ENCODE data around the gene GAPDHS.

Gene GAPDHS

DNA sequence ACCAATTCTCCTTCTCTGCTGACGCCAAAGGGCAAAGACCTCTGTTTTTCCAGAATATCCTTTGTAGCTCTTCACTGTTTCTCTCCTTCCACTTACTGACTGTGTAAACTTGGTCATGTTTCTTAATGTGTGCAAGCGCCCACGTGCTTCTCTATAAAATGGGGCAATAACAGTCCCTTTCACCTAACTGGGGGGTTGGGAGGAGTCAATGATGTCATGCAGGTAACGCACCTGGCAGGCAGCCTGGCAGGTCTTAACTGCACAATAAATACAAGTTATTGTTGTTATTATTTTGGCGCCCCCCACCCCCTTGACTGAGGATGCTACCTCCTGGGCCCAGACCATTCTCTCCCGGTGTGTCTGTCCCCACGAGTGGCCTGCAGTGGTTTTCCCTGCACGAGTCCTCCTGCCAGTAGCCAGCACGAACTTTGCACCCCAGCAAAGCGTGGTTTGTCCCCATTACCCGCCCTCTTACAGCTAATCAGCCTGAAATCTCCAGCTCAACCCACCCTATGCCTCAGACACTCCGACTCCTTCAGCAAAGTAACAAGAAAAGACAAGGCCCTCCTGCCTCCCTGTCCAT is 10.4 kb upstream of the GAPDHS start:
- DNase-seq (ENCODE audit: low spot score) = no peak
- in situ Hi-C loops (cut with MboI; ENCODE audit: low pct_unique_long_range_greater_than_20kb, low sequenced_read_pairs, unreplicated experiment) = no loop called here
- TF ChIP-seq, protein P1, sequence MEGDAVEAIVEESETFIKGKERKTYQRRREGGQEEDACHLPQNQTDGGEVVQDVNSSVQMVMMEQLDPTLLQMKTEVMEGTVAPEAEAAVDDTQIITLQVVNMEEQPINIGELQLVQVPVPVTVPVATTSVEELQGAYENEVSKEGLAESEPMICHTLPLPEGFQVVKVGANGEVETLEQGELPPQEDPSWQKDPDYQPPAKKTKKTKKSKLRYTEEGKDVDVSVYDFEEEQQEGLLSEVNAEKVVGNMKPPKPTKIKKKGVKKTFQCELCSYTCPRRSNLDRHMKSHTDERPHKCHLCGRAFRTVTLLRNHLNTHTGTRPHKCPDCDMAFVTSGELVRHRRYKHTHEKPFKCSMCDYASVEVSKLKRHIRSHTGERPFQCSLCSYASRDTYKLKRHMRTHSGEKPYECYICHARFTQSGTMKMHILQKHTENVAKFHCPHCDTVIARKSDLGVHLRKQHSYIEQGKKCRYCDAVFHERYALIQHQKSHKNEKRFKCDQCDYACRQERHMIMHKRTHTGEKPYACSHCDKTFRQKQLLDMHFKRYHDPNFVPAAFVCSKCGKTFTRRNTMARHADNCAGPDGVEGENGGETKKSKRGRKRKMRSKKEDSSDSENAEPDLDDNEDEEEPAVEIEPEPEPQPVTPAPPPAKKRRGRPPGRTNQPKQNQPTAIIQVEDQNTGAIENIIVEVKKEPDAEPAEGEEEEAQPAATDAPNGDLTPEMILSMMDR (IDR thresholded peaks at IDR 0.05; ENCODE audit: extremely low read depth, insufficient read depth, missing control alignments) = no peak

DNA sequence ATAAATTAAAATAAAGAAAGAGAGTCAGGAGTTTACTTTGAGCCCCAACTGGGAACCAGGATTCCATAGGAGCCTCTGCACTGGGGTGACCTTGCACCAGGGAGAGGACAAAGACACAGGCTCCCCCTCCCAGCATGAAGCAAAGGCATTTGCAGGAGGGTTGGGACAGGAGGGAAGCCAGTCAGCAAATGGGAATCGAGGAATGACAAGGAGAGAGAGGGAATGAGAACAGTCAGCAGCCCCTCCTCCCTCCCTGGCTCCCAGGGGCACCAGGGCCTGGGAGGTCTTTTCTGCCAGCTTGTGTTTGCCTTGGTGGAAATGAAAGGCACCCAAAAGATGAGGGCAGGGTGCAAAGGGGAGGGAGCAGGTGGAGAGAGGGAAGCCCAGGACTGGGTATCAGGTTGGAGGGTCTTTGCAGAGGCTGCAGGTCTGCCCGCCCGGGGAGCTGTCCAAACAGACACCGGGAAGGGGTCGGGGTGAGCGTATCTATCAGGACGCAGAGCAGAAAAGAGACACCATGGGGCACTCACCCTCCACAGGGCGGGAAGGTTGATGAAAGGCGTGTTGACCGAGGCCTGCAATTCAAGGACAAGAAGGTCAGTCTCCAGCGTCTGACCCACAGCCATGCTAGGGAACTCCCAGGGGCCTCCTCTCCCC is 8.9 kb upstream of the GAPDHS start:
- in situ Hi-C loops (cut with MboI; ENCODE audit: low pct_unique_long_range_greater_than_20kb, low sequenced_read_pairs, unreplicated experiment) = no loop called here
- DNase-seq (ENCODE audit: low spot score) = no peak
- TF ChIP-seq, protein P1 (IDR thresholded peaks at IDR 0.05; ENCODE audit: extremely low read depth, insufficient read depth, missing control alignments) = no peak

- DNase-seq (ENCODE audit: low spot score) = no peak
- in situ Hi-C loops (cut with MboI; ENCODE audit: low pct_unique_long_range_greater_than_20kb, low sequenced_read_pairs, unreplicated experiment) = no loop called here
- TF ChIP-seq, protein P1 (IDR thresholded peaks at IDR 0.05; ENCODE audit: extremely low read depth, insufficient read depth, missing control alignments) = no peak
Measured at GRCh38 chr19:35525873-35526272, 7.4 kb upstream of the GAPDHS start.

GRCh38 chr19:35528218-35529038 is 4.8 kb upstream of the GAPDHS start, which contains the start of gene SBSN:
TSS of gene SBSN (minus strand) at chr19:35528311. CDS start at chr19:35528281, 30 bp downstream.
- TF ChIP-seq, protein P1 (IDR thresholded peaks at IDR 0.05; ENCODE audit: extremely low read depth, insufficient read depth, missing control alignments) = no peak

DNA sequence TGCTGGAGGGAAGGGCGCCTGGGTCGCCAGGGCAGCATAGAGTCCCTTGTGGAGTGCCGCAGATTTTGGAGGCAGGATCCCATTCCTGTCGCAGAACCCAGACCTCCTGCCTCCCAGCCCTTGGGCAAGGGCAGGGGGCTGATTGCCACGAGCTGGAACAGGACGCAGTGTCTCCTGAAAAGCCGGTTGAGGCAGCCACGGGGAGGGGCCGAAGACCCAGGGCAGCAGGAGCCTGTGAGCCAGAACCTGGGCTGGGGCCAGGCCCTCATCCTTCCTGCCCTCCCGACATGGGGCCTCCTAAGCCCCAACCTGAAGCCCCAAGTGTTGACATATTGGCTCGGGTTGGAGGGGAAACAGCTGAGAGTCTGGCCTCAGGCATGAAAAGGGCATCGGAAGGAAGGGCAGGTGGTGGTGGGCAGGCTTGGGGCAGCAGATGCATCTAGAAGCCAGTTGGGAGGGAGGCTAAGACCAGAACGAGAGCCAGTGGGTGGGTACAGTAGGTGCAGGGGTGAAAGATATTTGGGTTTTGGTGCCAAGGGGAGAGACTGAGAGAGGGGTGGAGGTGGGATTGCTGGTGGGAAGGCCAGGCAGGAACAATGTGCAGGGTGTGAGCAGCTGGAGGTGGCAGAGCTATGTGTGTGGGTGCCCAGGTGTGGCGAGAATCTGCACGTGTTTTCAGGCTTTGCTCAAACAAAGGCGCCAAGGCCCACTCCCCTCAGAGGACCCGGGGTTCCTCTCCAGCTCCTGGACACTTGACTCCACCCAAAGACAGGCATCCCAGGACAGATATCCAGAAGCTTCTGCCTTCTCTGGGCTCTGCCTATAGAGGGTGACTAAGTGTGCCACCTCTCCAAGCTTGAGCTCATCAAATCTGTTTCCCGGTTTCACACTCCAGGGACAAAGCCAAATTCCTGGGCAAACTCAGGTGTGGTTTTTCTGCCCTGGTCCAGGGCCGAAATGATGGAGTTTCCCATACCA is 3.7 kb upstream of the GAPDHS start:
- in situ Hi-C loops (cut with MboI; ENCODE audit: low pct_unique_long_range_greater_than_20kb, low sequenced_read_pairs, unreplicated experiment) = no loop called here
- TF ChIP-seq, protein P1 (IDR thresholded peaks at IDR 0.05; ENCODE audit: extremely low read depth, insufficient read depth, missing control alignments) = no peak
- no peak for DNase-seq (ENCODE audit: low spot score)

More at GRCh38 chr19:35528218-35529038, 4.8 kb upstream of the GAPDHS start, which contains the start of gene SBSN:
- DNase-seq (ENCODE audit: low spot score) = no peak
- in situ Hi-C loops (cut with MboI; ENCODE audit: low pct_unique_long_range_greater_than_20kb, low sequenced_read_pairs, unreplicated experiment) = no loop called here

DNA sequence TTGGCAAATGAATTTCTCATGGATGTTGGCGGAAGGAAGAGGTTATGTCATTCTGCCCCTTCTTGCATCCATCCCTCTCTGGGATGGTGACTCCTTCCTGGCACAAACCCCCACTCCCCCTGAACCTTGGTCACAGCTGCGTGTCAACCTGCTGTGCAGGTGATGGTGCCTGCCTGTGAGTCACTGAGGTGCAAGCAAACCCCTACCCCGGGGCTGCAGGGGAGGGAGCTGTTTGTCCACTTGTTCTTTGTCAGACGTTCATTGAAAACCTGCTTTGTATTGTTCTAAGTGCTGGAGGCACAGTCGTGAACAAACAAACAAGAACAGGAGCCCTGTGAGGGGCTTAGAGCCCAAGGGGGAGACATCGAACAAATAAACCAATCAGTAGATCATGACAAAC is 2.0 kb upstream of the GAPDHS start:
- TF ChIP-seq, protein P1 (IDR thresholded peaks at IDR 0.05; ENCODE audit: extremely low read depth, insufficient read depth, missing control alignments) = no peak
- in situ Hi-C loops (cut with MboI; ENCODE audit: low pct_unique_long_range_greater_than_20kb, low sequenced_read_pairs, unreplicated experiment) = no loop called here
- DNase-seq (ENCODE audit: low spot score) = no peak
